Left renal cortex interstitium (tissue), 4 donors: ENCODE data around the gene RNF13. TPM values are rescaled to one million over a fixed set of nuclear protein-coding genes. Genes with fewer than 3 reads are reported as not detected.
"Not testable (repeated sequence)": the region's sequence is repeated elsewhere in the genome, so short reads cannot be mapped to it uniquely, and the experiment has no call there.

Experiments
- DNase-seq, 4 donors: peaks; one replicate each; pipeline ENCODE4 v3.0.0-alpha.2; 2013; ENCODE audit warnings: low read depth in 4 of 4, low spot score in 2 of 4, missing footprints in 1 of 4
- polyA plus RNA-seq, 4 donors: library from polyadenylated mRNA; unstranded; fragments of 120-200 nt; gene quantifications; one replicate each; pipeline ENCODE4 v1.2.1, GENCODE V29; 2013; ENCODE audit not compliant: insufficient read length in 4 of 4

The RNF13 gene
- polyA plus RNA-seq, 4 donors, result 69.3 to 110 (median 88.0) TPM

DNA sequence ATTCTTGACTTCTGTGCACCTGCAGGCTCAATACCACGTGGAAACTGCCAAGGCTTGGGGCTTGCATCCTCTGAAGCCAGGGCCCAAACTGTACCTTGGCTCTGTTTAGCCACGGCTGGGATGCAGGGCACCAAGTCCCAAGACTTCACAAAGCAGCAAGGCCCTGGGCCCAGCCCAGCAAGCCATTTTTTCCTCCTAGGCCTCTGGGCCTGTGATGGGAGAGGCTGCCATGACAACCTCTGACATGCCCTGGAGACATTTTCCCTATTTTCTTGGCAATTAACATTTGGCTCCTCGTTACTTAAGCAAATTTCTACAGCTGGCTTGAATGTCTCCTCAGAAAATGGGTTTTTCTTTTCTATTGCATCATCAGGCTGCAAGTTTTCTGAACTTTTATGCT is 25.5 kb downstream of the RNF13 start:
- not testable (repeated sequence) for DNase-seq

DNA sequence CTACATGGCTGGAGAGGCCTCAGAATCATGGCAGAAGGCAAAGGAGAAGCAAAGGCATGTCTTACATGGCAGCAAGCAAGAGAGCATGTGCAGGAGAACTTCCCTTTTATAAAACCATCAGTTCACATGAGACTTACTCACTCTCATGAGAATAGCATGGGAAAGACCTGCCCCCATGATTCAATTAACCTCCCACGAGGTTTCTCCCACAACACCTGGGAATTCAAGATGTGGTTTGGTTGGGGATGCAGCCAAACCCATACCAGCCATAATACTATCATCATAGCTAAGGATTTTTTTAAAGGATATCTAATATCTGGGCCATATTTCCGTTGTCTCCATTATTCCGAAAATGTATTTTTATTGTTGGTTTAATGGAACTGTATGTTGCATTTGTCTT is 26.5 kb downstream of the RNF13 start:
- not testable (repeated sequence) for DNase-seq

DNA sequence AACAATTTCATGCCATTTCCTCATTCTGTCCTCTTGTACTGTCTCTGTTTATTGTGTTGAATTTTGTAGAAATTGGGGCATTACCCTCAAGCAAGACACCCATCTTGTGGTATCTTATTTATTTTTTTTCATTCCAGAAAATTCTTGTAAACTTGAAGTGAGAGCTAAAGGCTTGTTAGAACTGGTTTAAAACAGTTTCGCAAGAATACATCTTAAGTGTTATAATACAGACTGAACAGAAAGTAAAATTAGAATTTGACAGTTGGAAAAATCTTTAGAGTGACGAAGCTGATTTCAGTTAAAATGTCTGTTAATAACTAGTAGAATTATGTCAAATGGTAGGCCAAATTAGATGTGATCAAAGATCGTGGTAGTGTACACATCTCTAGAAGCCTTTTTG is 26.9 kb downstream of the RNF13 start:
- DNase-seq, result no peak

DNA sequence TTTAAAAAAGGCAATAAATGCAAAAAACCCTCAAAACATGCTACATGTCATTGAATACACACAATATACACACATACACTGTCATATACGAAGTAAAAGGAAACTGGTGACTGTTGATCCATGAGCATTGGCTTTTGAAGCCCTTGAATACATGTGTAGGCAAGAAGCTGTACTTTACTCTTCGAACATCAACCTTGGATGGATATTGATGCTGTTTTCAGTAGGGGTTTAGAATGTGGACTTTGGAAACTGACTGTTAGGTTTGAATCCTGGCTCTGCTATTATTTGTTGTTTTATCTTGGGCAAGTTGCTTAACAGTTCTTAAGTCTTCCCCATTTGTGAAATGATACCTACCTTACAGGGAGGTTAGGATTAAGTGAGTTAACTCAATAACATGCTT is 30.5 kb downstream of the RNF13 start:
- no peak for DNase-seq

DNA sequence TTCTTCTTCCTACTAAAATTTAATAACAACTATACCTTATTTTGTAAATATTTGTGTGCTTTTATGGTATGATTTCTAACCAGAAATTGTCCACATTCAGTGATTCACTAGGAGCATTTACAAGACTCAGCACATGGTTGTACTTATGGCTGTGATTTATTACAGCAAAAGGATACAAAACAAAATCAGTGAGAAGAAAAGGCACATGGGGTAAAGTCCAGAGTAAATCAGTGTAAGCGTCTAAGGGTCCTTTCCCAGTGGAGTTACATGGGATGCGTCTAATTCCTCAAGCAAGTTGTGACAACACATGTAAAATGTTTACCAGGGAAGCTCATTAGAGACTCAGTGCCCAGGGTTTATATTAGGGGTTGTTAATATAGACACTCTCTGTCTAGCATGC is 31.1 kb downstream of the RNF13 start:
- DNase-seq, result no peak

DNA sequence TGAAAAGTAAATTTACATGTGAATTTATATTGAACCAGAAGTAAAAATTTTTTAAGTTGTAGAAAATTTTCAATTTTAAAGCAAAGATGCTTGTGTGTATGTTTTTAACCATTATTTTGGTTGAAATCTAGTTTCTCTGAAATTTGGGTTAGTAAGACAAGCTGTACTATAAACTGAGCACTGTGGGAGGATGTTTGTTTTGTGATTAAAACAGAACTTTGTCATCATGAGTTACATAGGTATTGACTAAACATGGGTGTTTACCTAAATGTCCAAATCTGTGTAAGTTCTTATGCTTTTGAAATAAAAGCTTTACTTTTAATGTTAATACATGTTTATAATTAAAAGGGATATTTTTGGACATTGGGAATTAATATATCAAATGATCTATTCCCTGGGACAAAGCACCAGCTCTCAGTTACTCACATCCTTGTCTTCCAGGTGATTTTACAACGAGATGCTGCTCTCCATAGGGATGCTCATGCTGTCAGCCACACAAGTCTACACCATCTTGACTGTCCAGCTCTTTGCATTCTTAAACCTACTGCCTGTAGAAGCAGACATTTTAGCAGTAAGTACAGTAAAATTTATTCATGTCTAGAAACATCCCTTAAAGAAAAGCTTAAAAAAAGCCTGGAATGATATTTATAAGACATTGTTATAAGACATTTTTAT is 32.7 kb downstream of the RNF13 start:
- DNase-seq, result no peak

DNA sequence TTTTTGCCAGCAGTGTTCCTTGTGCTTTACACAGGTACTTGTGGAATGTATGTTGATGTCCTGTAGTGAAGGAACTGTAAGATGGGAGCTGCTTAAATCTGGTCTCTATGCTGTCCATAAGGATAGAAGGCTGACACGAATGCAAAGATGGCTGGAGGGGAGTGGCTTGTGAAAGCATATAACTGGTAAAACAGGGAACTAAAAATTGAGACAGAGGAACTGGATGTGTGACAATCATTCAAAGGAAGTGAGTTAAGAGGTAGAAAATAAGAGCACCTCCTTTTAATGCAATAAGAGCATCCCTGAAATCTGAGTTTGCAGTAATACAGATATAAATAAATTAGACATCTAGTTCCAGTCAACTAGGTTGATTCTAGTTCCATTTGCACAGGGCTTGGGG is 35.2 kb downstream of the RNF13 start:
- no peak for DNase-seq

DNA sequence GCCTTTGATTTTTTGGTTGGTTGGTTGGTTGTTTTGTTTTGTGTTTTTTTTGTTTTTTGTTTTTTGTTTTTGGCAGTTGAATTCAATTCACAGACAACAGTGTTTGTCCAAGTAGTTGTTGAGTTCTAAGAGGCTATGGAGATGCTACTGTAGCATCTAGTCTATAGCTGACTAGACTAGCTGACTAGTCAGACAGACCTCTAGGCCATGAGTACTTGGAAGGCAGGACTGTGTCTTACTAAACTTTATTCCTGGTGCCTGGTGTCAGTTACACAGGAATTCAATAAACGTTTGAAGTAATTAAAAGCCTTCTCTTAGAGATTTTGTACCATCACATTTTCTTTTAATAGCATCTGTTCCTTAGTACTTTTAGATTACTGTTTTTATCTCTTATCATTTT is 35.7 kb downstream of the RNF13 start:
- no peak for DNase-seq

DNA sequence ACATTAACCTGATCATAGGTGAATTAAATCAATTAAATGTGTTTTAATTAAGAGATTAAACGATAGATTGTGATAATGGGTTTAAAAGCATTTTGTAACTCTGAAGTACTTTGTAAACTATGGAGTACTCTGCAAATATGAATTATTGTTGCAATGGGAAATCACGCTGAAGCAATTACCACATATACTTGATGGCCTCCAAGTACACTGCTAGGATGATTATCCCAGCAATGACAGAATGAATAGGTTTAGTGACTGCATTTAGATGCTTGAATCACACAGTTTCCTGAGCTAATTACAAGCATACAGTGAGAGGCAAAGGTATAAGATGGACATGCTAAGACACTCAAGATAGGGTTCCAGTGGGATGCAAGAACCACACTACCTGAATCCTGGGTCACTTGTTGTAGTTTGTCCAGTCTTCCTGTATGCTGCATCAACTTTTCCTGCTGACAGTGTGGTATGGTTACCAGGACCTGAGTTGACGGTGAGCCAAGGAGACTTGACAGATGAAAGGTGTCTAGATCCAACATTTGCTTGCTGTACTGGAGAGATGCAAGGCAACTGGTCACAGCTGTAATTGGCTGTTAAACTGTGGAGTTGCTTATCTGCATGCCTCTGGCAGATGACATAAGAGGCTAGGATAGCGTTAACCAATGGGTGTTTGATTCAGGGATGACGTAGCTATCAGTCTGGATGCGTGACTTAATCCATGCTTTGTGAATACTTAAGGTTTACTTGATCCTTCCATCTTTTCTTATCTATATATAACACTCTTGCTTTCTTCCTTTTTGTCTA is 38.0 kb downstream of the RNF13 start:
- DNase-seq, result no peak

DNA sequence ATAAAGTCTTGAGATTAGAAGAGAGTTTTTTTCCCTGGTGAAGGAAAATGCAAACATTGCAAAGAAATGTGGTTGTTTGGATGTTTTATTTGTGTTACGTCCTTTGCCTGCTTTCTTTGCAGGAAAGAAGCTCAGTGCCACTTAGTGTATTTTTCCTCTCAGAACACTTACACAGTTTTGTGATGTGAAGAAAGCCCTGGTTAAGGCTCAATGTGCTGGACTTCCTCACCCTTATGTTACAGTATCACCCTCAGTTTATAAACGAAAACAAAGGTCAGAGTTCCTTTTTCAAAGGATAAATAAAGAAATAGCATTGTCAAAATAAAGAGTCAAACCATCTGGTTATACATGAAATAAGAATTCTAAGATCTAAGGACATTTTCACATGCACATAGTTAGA is 45.9 kb downstream of the RNF13 start:
- DNase-seq, result no peak

DNA sequence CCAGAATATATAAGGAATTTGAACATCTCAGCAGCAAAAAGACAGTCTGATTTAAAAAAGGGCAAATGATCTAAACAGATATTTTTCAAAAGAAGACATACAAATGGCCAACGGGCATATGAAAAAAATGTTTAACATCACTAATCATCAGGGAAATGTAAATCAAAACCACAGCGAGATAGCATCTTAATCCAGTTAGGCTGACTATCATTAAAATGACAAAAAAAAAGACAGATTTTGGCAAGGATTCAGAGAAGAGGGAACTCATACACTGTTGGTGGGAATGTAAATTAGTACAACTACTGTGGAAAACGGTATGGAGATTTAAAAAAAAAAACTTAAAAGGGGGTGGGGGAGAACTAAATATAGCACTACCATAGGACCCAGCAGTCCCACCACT is 47.9 kb downstream of the RNF13 start:
- no peak for DNase-seq

DNA sequence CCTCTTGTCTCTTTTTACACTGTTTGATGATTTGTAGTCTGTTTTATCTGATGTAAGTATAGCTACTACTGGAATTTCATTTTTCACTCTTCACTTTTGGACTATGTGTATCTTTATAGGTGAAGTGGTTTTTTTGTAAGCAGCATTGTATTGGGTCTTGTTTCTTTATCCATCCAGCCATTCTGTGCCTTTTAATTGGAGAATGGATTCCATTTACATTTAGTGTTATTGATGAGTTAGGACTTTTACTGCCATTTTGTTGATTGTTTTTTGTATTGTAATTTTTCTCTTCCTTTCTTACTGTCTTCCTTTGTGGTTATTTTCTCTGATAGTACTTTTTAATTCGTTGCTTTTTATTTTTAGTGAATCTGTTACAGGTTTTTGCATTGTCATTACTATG is 54.5 kb downstream of the RNF13 start:
- DNase-seq, result no peak

DNA sequence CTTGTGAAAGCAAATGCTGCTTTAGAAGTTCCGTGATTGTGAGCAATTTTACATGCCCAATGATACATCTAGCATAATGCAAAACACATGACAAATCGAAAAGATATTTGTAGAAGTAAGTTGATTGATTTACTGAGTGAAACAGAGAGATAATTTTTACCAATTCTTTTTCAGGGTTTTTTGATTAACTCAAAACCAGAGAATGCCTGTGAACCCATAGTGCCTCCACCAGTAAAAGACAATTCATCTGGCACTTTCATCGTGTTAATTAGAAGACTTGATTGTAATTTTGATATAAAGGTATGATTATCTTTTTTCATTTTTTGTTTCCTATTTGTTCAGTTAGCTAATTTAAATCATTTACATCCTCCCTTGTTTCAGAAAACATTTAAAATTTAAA is 58.8 kb downstream of the RNF13 start:
- no peak for DNase-seq

DNA sequence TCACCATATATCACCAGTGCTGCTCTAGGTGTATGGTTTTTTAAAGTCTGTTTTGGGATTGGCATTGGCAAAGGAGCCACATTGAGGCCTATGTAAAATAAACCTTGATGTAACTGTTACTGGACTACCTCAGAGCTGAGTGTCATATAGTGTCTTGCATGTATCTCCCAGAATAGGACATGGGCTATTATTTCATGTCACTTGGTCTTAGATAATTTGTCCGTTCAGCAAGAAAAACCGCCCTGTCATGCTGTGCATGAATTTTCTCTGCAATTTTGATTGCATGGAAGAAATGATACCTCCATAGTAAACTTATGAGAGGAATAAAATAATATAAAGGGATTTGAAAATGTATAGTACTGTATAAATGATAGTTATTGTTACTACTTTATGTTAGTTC is 59.6 kb downstream of the RNF13 start:
- DNase-seq, result no peak

DNA sequence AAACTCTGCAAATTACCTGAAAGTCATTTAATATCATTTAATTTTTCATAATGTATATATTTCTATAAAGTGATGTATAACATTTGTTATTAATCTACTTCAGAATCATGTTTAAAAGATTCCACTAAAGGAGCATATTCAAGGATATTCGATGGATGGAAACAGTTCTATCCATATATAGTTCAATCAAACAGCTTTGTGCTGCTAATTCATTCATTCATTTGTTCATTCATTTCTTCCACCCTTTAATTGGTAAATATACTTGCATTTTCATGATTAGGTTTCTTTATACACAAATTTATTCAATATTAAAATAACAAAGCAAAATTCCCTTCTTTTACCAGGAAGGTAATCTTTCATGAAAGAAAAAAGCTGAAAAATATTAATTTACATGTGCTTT is 64.7 kb downstream of the RNF13 start:
- no peak for DNase-seq

DNA sequence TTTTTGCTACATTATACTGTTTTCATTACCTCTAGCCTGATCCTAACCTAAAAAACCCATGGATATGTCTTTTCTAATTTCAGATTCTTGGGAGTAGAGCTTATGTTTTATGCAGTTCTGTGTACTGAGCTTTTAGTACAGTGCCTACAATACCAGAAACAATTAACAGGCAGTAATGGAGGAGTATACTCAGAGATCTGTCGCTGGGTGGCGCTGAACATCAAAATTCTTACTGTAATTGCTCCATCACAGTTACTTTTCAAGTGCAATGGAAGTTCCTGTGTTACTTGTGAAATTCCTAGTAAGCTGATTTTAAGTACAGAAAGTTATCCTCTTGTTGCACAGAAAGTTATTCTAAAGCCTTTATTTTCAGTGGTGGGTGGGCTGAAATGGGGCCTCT is 66.9 kb downstream of the RNF13 start:
- DNase-seq, result peak; percentile 9 to 66 (median 26)

DNA sequence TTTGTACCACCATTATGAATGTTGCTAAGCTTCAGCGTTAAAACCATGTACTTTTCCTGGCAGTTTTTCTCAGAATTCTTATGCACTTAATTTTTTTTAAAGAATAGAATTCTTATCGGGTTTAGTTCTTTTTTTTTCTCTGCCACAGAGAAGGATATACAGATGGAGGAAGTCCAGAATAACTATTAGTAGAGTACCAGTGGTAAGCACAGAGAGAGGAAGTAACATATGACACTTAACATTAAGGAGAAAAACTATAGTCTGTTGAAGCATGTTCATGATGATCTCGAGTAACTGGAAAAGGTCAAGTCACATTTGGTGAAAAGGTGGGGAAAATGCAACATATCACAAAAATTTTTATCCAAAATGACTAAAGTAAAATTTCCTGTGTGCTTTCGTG is 68.9 kb downstream of the RNF13 start:
- DNase-seq, result no peak

DNA sequence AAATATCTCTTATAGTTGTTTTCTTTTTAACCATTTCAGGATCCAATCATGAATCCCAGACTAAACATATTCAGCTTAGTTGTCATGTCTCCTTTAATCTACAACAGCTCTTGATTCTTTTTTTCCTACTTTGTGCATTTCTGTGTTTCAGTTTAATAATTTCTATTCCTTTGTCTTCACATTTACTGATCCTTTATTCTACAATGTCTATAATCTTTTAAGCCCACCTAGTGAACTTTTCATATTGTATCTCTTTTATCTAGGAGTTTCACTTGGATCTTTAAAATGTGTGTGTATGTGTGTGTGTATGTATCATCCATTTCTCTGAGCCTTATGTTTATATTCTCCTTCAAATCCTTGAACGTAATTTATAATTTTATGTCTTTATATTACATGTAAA is 70.1 kb downstream of the RNF13 start:
- DNase-seq, result no peak

DNA sequence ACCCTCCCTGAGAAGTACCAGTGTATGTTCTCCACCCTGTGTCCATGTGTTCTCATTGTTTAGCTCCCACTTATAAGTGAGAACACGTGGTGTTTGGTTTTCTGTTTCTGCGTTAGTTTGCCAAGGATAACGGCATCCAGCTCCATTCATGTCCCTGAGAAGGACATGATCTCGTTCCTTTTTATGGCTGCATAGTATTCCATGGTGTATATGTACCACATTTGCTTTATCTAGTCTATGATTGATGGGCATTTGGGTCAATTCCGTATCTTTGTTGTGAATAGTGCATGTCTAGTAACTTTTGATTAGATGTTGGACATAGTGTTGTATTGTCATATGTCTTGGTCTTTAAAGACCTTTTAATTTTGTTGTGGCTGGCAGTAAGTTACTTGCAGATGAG is 70.8 kb downstream of the RNF13 start:
- DNase-seq, result not testable (repeated sequence)

DNA sequence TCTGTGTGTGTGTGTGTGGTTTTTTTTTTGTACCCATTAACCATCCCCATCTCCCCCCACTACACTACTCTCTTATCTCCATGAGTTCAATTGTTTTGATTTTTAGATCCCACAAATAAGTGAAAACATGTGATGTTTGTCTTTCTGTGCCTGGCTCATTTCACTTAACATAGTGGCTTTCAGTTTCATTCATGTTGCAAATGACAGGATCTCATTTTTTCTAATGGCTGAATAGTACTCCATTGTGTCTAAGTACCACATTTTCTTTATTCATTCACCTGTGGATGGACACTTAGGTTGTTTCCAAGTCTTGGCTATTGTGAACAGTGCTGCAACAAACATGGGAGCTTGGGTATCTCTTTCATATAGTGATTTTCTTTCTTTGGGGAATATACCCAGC is 71.8 kb downstream of the RNF13 start:
- not testable (repeated sequence) for DNase-seq

DNA sequence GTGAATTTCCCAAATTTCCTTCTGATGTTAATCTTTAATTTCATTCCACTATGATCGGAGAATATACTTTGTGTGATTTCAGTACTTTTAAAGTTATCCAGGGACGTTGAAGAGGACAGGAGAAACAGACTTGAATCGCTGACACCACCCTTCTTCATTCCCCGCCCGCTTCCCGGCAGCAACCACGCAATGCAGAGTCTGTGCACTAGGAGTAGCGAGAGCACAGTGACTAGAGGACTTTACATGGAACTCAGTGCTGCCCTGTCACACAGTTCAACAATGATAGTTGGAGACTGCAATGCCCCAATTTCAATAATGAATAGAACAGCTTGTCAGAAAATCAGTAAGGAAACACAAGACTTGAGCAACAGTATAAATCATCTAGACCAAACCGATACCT is 73.9 kb downstream of the RNF13 start:
- DNase-seq, result no peak

DNA sequence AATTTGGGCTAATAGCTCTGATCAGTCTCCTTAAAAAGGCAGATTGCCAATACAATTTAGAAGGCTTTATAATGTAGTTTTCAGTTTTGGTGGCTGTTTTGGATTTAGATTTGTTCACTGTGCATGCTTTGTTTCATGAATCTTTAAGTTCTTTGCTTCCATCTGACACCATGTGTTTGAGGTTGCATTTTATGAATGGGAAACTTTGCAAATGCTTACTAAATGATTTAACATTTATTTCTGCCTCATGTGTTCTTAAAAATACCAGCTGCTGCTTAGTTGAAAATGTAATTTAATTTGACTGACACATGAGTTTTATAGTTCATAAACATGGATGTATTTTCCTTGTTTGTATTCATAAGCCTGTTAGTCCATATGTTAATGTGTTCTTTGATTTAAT is 78.6 kb downstream of the RNF13 start:
- no peak for DNase-seq
